ENCODE measurements around the gene SKP1. TPM values are rescaled to one million over a fixed set of nuclear protein-coding genes. Genes with fewer than 3 reads are reported as not detected.

The SKP1 gene
- total and polyA plus RNA-seq, 9 of the 15 experiments (the other 6 are each of a cell fraction or from before 2014, with no cell fraction given): 301 to 2,109 (median 639) TPM

DNA sequence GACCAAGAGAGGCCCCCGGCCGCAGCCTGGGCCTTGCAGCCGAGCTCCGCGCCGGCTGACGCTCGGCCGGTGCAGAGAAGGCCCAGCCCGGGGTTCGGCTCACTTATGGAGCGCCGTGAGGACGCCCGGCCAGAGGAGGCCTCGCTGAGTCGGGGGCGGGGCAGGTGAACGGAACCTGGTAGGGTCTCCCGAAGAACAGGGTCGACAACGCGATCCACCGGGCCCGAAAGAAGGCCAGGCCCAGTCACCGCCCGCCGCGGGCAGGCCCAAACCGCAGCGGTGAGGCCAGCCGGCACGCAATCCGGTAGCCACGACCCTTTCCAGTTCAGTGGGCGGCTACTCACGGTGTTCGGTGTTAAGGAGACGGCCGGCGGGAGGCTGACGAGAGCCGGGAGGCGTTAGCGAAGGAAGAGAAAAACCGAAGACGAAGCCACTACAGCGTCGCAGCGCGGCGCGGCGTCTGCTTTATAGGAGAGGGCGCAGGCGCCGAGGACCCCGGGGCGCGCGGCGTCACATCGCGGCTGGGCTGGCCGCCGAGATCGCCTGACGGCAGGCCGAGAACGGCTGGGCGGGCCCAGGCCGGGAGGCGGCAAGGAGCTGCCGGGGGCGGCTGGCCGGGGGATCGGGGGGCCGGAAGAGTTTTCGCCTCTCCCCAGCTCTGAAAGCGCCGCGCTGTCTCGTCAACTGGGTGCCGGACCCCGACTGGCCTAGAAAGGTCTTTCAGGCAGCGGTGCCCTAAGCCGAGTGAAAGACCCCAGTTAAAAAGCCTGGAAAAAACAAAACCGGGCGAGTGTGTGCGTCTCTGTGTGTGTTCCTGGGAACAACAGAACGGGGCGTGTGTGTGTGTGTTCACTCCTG is at the start of gene SKP1 (continued):
- TF ChIP-seq, protein P1, sequence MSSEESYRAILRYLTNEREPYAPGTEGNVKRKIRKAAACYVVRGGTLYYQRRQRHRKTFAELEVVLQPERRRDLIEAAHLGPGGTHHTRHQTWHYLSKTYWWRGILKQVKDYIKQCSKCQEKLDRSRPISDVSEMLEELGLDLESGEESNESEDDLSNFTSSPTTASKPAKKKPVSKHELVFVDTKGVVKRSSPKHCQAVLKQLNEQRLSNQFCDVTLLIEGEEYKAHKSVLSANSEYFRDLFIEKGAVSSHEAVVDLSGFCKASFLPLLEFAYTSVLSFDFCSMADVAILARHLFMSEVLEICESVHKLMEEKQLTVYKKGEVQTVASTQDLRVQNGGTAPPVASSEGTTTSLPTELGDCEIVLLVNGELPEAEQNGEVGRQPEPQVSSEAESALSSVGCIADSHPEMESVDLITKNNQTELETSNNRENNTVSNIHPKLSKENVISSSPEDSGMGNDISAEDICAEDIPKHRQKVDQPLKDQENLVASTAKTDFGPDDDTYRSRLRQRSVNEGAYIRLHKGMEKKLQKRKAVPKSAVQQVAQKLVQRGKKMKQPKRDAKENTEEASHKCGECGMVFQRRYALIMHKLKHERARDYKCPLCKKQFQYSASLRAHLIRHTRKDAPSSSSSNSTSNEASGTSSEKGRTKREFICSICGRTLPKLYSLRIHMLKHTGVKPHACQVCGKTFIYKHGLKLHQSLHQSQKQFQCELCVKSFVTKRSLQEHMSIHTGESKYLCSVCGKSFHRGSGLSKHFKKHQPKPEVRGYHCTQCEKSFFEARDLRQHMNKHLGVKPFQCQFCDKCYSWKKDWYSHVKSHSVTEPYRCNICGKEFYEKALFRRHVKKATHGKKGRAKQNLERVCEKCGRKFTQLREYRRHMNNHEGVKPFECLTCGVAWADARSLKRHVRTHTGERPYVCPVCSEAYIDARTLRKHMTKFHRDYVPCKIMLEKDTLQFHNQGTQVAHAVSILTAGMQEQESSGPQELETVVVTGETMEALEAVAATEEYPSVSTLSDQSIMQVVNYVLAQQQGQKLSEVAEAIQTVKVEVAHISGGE (CRISPR knock-in tag; IDR thresholded peaks at IDR 0.05): no peak
- TF ChIP-seq HNRNPUL1 (IDR thresholded peaks at IDR 0.05; ENCODE audit: low read length): no peak
- TF ChIP-seq, protein P2, sequence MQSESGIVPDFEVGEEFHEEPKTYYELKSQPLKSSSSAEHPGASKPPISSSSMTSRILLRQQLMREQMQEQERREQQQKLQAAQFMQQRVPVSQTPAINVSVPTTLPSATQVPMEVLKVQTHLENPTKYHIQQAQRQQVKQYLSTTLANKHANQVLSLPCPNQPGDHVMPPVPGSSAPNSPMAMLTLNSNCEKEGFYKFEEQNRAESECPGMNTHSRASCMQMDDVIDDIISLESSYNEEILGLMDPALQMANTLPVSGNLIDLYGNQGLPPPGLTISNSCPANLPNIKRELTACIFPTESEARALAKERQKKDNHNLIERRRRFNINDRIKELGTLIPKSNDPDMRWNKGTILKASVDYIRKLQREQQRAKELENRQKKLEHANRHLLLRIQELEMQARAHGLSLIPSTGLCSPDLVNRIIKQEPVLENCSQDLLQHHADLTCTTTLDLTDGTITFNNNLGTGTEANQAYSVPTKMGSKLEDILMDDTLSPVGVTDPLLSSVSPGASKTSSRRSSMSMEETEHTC (IDR thresholded peaks at IDR 0.05): 0 out of 2 replicates have a peak, but pooled peaks have one; percentile 26
- TF ChIP-seq NR1H2 (CRISPR knock-in tag; IDR thresholded peaks at IDR 0.05): peak; percentile 63; the same call in 1 of the 2 replicates
- TF ChIP-seq, protein P3, sequence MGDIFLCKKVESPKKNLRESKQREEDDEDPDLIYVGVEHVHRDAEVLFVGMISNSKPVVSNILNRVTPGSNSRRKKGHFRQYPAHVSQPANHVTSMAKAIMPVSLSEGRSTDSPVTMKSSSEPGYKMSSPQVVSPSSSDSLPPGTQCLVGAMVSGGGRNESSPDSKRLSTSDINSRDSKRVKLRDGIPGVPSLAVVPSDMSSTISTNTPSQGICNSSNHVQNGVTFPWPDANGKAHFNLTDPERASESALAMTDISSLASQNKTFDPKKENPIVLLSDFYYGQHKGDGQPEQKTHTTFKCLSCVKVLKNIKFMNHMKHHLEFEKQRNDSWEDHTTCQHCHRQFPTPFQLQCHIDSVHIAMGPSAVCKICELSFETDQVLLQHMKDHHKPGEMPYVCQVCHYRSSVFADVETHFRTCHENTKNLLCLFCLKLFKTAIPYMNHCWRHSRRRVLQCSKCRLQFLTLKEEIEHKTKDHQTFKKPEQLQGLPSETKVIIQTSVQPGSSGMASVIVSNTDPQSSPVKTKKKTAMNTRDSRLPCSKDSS (IDR thresholded peaks at IDR 0.05; ENCODE audit: low read depth, partially characterized antibody): no peak
- TF ChIP-seq ZNF79 (CRISPR knock-in tag; IDR thresholded peaks at IDR 0.05; ENCODE audit: low read depth): no peak
- TF ChIP-seq RFX7 (CRISPR knock-in tag; IDR thresholded peaks at IDR 0.05): no peak
- TF ChIP-seq, protein P4, sequence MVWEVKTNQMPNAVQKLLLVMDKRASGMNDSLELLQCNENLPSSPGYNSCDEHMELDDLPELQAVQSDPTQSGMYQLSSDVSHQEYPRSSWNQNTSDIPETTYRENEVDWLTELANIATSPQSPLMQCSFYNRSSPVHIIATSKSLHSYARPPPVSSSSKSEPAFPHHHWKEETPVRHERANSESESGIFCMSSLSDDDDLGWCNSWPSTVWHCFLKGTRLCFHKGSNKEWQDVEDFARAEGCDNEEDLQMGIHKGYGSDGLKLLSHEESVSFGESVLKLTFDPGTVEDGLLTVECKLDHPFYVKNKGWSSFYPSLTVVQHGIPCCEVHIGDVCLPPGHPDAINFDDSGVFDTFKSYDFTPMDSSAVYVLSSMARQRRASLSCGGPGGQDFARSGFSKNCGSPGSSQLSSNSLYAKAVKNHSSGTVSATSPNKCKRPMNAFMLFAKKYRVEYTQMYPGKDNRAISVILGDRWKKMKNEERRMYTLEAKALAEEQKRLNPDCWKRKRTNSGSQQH (CRISPR knock-in tag; IDR thresholded peaks at IDR 0.05): no peak
- no peak; the same call in 1 of the 2 replicates for TF ChIP-seq ZNF224 (CRISPR knock-in tag; IDR thresholded peaks at IDR 0.05)
- TF ChIP-seq U2AF2 (optimal IDR thresholded peaks at IDR 0.05; ENCODE audit: low read depth, low read length): no peak
- TF ChIP-seq, protein P5, sequence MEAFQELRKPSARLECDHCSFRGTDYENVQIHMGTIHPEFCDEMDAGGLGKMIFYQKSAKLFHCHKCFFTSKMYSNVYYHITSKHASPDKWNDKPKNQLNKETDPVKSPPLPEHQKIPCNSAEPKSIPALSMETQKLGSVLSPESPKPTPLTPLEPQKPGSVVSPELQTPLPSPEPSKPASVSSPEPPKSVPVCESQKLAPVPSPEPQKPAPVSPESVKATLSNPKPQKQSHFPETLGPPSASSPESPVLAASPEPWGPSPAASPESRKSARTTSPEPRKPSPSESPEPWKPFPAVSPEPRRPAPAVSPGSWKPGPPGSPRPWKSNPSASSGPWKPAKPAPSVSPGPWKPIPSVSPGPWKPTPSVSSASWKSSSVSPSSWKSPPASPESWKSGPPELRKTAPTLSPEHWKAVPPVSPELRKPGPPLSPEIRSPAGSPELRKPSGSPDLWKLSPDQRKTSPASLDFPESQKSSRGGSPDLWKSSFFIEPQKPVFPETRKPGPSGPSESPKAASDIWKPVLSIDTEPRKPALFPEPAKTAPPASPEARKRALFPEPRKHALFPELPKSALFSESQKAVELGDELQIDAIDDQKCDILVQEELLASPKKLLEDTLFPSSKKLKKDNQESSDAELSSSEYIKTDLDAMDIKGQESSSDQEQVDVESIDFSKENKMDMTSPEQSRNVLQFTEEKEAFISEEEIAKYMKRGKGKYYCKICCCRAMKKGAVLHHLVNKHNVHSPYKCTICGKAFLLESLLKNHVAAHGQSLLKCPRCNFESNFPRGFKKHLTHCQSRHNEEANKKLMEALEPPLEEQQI (IDR thresholded peaks at IDR 0.05): no peak
- TF ChIP-seq SAFB (IDR thresholded peaks at IDR 0.05; ENCODE audit: borderline replicate concordance, low read depth, low read length): no peak
- no peak for TF ChIP-seq ZEB2 (IDR thresholded peaks at IDR 0.05)
- TF ChIP-seq, protein P6, sequence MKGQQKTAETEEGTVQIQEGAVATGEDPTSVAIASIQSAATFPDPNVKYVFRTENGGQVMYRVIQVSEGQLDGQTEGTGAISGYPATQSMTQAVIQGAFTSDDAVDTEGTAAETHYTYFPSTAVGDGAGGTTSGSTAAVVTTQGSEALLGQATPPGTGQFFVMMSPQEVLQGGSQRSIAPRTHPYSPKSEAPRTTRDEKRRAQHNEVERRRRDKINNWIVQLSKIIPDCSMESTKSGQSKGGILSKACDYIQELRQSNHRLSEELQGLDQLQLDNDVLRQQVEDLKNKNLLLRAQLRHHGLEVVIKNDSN (CRISPR knock-in tag; IDR thresholded peaks at IDR 0.05): no peak
- TF ChIP-seq SMARCB1 (IDR thresholded peaks at IDR 0.05; ENCODE audit: insufficient read length, low read depth): no peak

Data from K562 (cell line).